GM19452 (cell line): ENCODE measurements around the gene ZDHHC6.
A peak's percentile ranks its signal among the peaks of the same experiment; 100 is the strongest.
"Not testable (repeated sequence)": the region's sequence is repeated elsewhere in the genome, so short reads cannot be mapped to it uniquely, and the experiment has no call there.

Experiments used
- ATAC-seq: cut with Tn5 transposase; IDR thresholded peaks from one replicate; pipeline ENCODE4 v1.9.1; 2021; ENCODE audit not compliant: unreplicated experiment

ZDHHC6 gene, protein sequence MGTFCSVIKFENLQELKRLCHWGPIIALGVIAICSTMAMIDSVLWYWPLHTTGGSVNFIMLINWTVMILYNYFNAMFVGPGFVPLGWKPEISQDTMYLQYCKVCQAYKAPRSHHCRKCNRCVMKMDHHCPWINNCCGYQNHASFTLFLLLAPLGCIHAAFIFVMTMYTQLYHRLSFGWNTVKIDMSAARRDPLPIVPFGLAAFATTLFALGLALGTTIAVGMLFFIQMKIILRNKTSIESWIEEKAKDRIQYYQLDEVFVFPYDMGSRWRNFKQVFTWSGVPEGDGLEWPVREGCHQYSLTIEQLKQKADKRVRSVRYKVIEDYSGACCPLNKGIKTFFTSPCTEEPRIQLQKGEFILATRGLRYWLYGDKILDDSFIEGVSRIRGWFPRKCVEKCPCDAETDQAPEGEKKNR

DNA sequence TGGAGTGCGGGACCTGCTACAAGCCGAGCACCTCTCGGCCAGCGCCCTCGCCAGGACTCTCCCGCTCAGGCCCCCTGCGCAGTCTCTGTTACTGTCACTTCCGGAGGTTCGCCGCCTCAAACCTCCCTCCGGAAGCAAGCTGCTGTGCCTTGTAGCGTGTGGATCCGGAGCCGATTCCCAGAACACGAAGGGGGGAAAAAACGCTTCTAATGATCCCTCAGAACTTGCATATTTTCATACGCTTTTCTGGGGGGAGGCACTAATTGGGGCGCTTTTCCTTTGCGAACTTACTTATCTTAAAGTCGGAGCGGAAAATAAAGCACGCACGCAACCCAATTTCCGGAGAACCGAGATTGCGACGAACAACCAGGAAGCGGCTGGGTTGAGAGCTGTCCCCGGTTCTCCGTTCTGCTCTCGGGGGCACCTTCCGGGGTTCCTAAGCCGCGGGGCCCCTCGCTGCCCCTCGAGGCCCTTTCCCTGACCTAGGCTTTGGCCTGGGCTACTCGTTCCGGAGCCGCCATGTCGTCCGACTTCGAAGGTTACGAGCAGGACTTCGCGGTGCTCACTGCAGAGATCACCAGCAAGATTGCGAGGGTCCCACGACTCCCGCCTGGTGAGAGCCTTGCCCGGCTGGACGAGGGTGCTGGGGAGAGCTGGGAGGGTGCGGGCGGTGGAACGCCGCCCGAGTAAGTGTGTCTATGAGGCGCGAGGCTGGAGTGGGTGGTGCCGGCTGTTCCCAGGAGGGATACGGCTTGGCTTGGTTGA is at the start of gene ZDHHC6, which contains the start of gene VTI1A:
ZDHHC6 (minus strand) TSS at position 60 of the 765 bp plus-strand sequence. CDS start 1,478 bp downstream, outside the sequence.
VTI1A (plus strand) TSS at position 361 of the 765 bp plus-strand sequence; CDS start at position 520, 159 bp downstream.
- peak; percentile 95 for ATAC-seq

DNA sequence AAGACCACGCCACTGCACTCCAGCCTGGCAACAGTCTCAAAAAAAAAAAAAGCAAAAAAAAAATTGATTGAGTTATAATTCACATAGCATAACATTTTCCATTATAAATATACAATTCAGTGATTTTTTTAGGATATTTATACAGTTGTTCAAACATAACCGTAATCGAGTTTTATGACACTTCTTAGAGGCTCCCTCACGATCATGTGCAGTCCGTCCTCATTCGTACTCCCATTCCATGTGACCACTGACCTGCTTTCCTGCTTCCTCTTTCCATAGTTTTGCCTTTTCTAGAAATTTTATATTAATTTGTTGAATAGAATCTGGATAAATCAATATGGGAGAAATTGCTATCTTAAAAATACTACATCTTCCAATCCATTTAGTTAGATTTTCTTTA is 46.0 kb upstream of the ZDHHC6 start:
- no peak for ATAC-seq

DNA sequence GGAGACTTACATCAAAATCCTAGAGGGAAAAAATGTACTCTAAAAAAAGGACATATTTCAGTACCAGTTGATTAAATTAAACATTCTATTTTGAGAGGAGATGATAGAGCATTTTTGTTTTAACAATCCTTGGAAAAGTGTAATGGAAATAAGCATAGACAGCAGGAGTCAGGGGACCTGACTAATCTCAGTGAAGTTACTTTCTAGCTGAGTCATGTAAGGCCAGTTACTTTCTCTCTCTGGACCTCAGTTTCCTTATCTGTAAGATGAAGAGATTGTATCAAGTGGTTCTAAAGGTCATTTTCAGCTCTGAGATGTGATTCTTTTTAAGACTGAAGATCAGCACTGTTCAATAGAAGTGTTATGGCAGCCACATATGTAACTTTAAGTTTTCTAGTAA is 44.4 kb upstream of the ZDHHC6 start:
- no peak for ATAC-seq

DNA sequence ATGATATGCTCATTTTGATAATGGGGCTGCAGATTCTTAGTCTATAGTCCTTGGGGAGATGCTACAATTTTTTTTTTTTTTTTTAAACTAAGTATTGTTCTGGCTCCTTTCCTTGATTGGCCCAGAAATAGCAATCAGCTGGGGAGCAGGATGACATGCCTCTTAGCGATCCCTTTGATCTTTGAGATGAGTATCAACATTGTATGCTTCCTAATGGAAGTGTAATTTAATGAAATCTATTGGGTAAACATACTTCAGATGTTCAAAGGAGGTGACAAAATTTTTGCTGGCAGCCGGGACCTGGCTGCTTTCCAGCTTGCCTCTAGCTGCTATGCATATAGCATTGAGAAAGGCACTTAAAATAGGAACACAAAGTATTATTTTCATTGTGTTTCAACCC is 43.8 kb upstream of the ZDHHC6 start:
- ATAC-seq: no peak

DNA sequence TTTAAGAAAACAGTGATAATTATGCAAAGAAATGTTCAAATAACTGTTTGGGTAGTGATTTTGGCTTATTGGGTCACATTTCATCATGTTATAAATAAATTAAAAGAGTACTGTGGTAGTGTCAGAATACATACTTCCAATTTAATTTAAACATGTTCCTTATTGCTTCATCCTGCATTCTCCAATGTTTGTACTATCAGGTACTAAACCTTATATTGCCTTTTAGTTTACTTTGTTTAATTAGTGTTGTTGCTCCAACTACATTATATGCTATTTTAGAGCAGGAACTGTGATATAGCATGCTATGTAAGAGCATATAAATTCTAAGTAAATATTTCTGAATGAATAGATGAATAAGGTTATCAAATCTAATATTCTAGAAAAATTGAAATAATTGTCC is 41.2 kb upstream of the ZDHHC6 start:
- no peak for ATAC-seq

DNA sequence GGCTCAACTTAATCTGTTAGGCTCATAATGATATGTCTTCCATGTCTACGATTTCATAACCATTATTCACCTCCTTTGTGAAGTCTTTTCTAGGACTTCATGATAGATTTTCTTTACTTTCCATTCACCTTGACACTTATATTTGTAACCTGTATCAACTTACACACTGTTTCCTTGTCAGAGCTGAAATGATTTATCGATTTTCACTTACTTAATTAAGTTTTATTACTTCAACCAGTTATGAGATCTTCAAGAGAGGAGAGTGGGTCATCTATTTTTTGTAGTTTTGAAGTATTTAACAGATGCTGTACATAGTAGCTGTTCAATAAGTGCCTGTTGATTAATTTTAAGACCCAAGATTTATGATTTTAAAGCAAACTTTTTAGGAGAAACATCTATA is 37.7 kb upstream of the ZDHHC6 start:
- ATAC-seq: no peak

DNA sequence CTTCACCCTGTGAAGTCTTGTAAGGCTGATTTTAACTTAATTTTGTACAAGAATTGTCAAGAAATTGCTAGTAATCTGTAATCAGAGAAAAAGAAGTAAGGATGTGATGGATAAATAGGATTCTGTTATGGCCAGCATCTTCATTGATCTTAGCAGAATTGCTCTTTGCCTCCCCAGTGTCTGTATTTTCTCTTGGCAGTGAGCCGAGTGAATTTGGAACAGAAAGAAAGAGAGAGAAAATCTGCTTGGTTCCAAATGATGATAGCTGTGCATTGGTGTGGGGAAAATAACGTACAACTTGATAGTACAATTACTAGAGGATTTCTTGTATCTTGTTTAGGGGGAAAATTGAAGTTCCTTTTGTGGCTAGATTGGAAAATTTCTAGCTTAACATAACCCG is 34.9 kb upstream of the ZDHHC6 start:
- no peak for ATAC-seq

DNA sequence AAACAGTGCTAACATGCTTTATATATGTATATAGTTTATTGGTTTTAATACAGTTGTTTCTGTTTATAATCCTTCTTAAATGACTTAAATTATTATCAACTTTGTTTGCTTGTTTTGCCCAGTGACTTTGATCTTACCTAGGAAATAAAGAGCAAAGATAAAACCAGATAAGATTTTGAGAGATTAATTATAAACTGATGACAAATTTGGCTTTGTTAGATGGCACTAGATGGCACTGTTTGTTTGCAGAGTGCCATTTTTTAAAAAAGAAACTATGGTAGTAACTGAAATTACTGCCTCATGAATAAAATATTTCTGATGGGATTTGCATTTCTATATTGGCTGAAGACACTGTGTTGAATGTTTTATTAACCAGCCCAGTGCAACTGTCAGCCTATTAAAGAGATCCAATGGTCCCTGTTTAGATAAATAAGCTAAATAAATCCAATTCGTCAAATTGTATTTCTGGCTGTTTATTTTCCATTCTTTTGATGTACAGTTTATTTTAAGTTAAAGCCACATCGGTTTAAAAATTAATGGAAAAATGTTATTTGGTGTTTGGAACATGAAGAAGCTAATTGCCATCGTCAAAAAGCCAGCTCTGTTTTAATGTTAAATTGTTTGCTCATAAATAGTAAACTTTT is 29.0 kb upstream of the ZDHHC6 start:
- no peak for ATAC-seq

DNA sequence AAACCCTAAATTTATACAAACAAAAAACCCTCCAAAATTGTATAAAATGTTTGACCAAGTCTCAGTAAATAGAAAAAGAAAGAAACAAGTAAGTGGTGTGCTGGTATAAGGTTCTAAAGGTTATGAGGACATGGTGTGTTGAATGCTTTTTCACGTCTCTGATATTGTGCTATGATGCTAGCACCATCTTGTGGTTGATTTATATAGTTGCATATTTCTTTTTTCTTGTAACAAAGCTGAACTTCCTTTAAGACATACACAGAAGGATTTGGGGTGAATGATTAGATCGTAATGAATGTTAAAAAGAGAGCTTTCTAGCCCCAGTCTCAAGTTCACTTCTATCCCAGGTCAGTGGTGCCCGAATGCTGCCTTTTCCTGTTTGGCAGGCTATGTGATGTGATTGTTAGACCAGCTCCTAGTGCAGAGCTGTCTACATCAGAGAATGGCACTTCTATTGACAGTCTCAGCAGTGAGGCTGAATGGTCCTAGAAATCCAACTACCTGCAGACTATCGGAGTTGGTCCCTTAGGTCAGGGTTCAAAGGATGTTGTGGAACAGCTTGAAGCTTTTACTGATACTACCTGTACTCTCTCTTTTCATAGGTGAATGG is 25.3 kb upstream of the ZDHHC6 start:
- peak; percentile 66 for ATAC-seq

DNA sequence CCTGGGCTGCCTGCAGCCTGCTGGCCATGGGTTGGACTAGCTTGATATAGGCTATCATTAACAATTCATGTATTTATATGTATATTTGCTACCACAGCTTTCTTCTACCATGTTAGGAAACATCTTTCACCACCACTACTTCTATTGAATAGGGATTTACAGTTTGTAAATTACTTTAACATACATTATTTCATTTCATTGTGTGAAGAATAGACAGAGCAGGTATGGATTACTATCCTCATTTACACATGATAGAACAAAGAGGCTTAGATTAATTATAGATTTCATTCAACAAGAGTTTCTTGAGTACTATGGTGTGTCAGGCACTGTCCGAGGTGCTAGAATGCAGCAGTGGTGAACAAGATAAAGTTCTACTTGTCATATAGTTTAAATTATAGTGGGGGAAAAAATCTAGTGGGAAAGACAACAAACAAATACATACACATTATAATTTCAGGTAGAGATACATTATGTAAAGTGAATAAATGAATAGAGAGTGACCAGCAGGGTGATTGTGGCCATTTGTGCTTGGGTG is 20.9 kb upstream of the ZDHHC6 start:
- no peak for ATAC-seq

DNA sequence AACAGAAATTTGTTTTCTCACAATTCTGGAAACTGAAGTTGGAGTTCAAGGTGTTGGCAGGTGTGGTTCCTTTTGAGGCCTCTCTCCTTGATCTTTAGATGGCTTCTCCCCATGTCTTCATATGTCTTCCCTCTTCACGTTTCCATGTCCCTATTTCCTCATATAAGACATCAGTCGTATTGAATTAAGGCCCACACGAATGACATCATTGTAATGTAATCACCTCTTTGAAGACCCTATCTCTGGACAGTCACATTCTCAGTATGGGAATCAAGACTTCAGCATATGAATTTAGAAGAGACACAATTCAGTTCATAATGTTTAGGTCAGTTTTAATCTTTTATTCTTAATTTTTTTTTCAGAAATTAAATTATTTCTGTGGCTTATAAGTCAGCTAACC is 20.1 kb upstream of the ZDHHC6 start:
- no peak for ATAC-seq

DNA sequence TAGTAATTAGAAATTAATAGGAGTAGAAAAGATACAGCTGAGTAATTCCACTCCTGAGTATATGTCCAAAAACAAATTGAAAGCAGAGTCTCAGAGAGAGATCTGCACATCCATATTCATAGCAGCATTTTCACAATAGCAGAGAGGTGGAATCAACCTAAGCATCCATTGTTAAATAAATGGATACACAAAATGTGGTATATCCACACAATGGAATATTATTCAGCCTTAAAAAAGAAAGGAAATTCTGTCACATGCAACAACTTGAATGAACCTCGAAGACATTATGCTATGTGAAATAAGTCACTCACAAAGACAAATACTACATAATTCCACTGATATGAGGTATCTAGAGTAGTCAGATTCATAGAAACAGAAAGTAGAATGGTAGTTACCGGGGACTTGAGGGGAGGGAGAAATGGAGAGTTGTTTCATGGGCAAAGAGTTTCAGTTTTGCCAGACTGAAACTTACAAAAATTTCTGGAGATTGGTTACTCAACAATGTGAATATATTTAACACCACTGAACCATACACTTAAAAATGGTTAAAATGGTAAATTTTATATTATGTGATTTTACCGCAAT is 18.7 kb upstream of the ZDHHC6 start:
- ATAC-seq: peak; percentile 58

DNA sequence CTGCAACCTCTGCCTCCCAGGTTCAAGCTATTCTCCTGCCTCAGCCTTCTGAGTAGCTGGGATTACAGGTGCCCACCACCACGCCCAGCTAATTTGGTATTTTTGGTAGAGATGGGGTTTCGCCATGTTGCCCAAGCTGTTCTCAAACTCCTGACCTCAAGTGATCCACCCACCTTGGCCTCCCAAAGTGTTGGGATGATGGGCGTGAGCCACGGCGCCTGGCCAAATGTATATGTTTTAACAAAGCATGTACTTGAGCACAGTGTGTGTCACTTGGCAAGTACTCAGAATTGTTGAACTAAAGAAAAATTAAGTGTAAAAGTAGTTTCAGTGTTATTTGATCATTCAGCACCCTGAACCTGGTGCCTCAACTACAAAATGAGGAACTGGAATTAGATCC is 17.4 kb upstream of the ZDHHC6 start:
- ATAC-seq: not testable (repeated sequence)

DNA sequence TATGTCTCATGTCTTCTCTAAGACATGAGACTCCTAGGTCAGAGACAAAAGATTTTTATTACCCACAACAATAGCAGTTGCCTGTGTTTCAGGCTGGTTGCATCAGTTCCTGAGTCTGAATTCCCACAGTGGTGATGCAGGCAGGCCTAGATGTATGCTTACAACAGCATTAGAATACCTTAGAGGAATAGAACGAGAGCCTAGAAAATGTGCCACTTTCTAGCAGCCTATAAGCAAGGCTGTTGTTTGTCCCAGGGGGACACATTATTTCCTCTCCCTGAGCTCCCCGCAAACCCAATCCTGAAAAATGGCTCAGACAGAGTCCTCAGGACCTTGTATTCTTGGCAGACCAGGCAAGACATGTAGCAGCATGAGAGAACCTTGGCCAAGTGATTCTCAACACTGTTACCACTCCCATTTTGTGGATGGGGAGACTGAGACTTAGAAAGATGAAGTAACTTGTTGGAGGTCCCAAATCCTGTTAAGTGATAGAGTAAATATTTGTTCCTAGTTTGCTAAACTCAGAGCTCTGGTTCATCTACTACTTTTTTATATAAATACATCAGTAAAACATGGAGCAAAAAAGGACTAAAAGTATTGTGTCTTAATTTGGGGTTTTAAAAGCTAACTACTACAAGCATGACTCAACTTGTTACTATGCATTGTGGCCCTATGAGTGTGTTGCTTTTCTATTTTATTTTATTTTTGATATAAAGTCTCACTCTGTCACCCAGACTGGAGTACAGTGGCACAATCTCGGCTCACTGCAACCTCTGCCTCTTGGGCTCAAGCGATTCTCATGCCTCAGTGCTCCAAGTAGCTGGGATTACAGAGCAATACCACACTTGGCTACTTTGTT is 14.5 kb upstream of the ZDHHC6 start:
- no peak for ATAC-seq

DNA sequence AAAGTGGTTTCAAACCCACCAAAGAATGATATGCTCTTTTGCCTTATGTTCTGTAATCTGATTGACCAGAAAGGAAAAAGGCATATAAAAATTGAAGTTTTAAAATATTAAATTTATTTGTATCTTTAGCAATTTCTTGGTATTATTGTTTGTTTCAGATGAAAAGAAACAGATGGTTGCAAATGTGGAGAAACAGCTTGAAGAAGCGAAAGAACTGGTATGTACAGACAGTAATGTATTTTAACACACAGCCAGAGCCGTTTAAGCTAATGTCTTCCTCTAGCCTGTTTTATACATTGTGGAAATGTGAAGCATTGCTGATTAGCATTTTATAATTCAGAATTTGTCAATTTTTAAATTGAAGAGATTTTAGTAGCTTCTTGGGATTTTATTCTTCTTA is 13.7 kb upstream of the ZDHHC6 start:
- ATAC-seq: no peak

DNA sequence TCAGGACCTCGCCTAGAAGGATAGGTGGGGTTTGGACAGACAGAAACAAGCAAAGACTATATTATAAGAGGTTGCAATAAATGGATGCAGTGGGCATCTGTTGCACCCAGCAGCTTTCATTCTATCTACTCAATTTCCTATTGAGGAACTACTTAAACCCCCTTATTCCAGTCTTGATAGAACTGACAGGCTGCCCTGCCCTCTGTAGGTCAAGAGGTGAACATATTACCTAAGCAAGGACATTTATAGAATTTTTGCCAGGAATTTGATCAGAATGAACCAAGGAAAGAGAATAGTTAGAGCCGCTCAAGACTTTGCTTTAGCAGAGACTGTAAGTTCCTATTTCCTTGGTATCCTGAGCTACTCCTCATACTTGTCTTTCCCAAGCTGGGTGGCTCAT is 9.8 kb upstream of the ZDHHC6 start:
- no peak for ATAC-seq

DNA sequence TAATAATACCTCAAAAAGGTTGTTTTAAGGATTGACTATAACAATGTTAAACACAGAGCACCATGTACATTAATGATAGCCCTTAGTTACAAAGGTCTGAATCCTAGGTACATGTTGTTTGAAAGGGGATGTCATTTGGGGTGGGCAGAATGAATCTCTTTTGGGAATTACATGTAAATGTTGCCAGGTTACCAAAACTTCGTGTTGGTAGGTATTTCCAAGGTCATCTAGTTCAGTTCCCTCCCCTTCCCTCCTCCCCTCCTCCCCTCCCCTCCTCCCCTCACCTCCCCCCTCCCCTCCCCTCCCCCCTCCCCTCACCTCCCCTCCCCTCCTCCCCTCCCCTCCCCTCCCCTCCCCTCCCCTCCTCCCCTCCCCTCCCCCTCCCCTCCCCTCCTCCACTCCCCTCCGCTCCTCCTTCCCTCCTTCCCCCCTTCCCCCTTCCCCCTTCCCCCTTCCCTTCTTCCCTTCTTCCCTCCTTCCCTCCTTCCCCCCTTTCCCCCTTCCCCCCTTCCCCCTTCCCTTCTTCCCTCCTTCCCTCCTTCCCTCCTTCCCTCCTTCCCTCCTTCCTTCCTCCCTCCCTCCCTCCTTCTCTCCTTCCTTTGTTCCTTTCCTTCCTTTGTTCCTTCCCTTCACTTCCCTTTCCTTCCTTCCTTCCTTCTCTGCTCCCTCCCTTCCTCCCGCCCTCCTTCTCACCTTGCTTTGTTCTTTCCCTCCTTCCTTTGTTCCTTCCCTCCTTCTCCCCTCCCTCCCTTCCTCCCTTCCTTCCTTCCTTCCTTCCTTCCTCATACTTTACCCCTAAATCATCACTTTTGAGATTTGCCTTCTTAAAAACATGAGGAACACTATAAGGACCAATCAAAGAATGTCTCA is 8.4 kb upstream of the ZDHHC6 start:
- ATAC-seq: no peak

DNA sequence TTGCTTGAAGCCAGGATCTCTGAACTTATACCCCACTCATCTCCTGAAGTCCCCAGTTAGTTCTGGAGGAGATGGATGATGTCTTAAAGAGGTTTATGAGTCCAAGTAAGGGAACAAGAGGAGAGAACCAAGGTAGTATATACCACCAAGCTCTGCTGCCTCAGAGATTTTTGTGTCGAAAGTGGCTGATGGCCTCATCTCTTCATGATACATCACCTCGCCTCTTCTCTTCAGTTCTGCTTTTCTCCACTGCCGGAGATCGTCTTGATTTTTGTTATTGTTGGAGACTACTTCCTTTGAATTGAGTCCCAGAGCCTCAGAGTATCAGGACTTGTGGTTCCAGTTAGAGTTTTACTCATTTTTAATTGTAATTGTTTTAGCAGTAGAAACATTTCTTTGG is 2.2 kb upstream of the ZDHHC6 start:
- ATAC-seq: no peak

DNA sequence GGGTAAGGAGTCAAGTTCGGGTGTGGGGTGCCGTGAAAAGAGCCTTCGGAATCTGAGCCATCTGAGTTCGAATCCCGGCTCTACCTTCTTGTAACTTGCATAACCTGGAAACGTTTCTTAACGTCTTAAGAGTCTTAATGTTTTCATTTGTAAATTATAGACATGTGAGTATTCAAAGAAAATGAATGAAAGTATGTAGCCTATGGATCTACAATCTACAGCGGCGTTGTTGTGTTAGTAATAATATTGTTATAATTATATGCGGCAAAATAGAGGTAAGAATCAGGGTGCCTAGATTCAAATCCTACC is 860 bp upstream of the ZDHHC6 start:
- ATAC-seq: no peak
